ENCODE data around the gene NUP133.
"Not testable (repeated sequence)": the region's sequence is repeated elsewhere in the genome, so short reads cannot be mapped to it uniquely, and the experiment has no call there.

The NUP133 gene

GRCh38 chr1:229478852-229479251 lies 29.3 kb downstream of the NUP133 start:
- no peak overlapping the region for H3K4me3 ChIP-seq (replicated peaks; ENCODE audit: insufficient read depth, low read length)
- DNase-seq (ENCODE audit: low read depth in 1 of 2, low spot score in 1 of 2) = no peak
- TF ChIP-seq SPI1 (IDR thresholded peaks at IDR 0.05; ENCODE audit: borderline replicate concordance, low read depth) (no peak), GABPA (IDR thresholded peaks at IDR 0.05; ENCODE audit: low read depth) (no peak), CTCF (IDR thresholded peaks at IDR 0.05; ENCODE audit: insufficient read depth, low read length) (no peak), REST (IDR thresholded peaks at IDR 0.05; ENCODE audit: insufficient replicate concordance, low read depth) (no peak), POLR2AphosphoS5 (IDR thresholded peaks at IDR 0.05; ENCODE audit: low read depth) (no peak)

GRCh38 chr1:229475859-229476258 lies 32.3 kb downstream of the NUP133 start:
- not testable (repeated sequence) for DNase-seq (ENCODE audit: low read depth in 1 of 2, low spot score in 1 of 2); H3K4me3 ChIP-seq (replicated peaks; ENCODE audit: insufficient read depth, low read length); H3K27ac ChIP-seq (replicated peaks); H3K27me3 ChIP-seq (ENCODE audit: insufficient read depth, poor library complexity, severe bottlenecking)

More at GRCh38 chr1:229478852-229479251, 29.3 kb downstream of the NUP133 start:
- Histone ChIP-seq H3K27me3 (ENCODE audit: insufficient read depth, poor library complexity, severe bottlenecking) (no peaks in the 10 kb centered on the region), H3K27ac (replicated peaks) (no peak overlapping the region)

GRCh38 chr1:229474509-229474908 lies 33.6 kb downstream of the NUP133 start:
- TF ChIP-seq CTCF (IDR thresholded peaks at IDR 0.05; ENCODE audit: insufficient read depth, low read length) = no peak
- no peak for TF ChIP-seq REST (IDR thresholded peaks at IDR 0.05; ENCODE audit: insufficient replicate concordance, low read depth)
- no peak for TF ChIP-seq SPI1 (IDR thresholded peaks at IDR 0.05; ENCODE audit: borderline replicate concordance, low read depth)
- no peak for TF ChIP-seq GABPA (IDR thresholded peaks at IDR 0.05; ENCODE audit: low read depth)
- no peak for TF ChIP-seq POLR2AphosphoS5 (IDR thresholded peaks at IDR 0.05; ENCODE audit: low read depth)
- Histone ChIP-seq H3K27me3 (ENCODE audit: insufficient read depth, poor library complexity, severe bottlenecking) (no peaks in the 10 kb centered on the region), H3K4me3 (replicated peaks; ENCODE audit: insufficient read depth, low read length) (no peak overlapping the region), H3K27ac (replicated peaks) (no peak overlapping the region)
- no peak for DNase-seq (ENCODE audit: low read depth in 1 of 2, low spot score in 1 of 2)

- H3K4me3 ChIP-seq (replicated peaks; ENCODE audit: insufficient read depth, low read length) = no peak overlapping the region
Observed at GRCh38 chr1:229471175-229471574, 37.0 kb downstream of the NUP133 start.

More at GRCh38 chr1:229471175-229471574, 37.0 kb downstream of the NUP133 start:
- Histone ChIP-seq H3K27me3 (ENCODE audit: insufficient read depth, poor library complexity, severe bottlenecking) (no peaks in the 10 kb centered on the region), H3K27ac (replicated peaks) (no peak overlapping the region)
- TF ChIP-seq SPI1 (IDR thresholded peaks at IDR 0.05; ENCODE audit: borderline replicate concordance, low read depth) (no peak), REST (IDR thresholded peaks at IDR 0.05; ENCODE audit: insufficient replicate concordance, low read depth) (no peak), GABPA (IDR thresholded peaks at IDR 0.05; ENCODE audit: low read depth) (no peak), POLR2AphosphoS5 (IDR thresholded peaks at IDR 0.05; ENCODE audit: low read depth) (no peak), CTCF (IDR thresholded peaks at IDR 0.05; ENCODE audit: insufficient read depth, low read length) (no peak)
- no peak for DNase-seq (ENCODE audit: low read depth in 1 of 2, low spot score in 1 of 2)

Measured in HL-60 (cell line).